ENCODE data around the gene CASQ1. TPM values are rescaled to one million over a fixed set of nuclear protein-coding genes. Genes with fewer than 3 reads are reported as not detected.
A peak's percentile ranks its signal among the peaks of the same experiment; 100 is the strongest.

The CASQ1 gene
- total and polyA plus RNA-seq, 9 of the 15 experiments (the other 6 are each of a cell fraction or from before 2014, with no cell fraction given): not detected

DNA sequence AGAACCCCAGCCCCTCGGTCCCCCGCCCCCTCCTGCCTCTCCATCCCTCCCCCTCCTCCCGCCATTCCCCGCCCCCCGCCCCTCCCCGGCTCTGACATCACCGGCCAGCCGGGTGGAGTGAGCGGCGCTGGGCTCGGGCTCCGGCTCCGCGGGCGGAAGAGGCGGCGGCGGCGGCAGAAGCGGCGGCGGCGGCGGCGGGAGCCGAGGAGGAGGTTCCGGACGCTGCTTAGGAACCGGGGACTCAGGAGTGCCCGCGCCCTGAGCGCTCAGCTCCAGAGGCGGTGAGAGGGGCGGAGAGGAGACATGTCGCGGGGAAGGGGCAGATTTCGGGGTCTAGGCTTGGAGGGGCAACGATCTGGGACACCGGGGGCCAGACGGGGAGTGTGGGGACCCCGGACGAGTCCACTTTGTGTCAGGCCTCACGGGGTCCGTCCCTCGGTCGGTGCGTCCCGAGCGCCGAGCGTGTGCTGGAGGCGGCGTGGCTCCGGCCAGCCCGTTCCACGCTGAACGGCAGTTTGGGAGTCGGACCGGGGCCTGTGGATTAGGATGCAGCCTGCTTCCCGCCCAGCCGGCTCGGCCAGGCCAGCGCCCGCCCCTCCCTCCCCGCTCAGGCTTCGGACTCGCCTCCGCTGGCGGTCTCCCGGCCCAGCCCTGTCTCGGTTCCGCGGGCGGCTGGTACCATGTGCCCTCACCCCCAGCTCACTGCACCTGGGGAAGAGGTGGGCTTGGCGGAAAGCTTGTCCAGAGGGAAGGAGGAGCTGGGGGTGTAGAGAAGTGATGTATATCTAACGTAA lies 15.1 kb downstream of the CASQ1 start, which contains the start of gene PEA15 (continued):
- no peak for TF ChIP-seq TCF7 (IDR thresholded peaks at IDR 0.05; ENCODE audit: borderline replicate concordance)
- no peak for TF ChIP-seq ZNF133 (CRISPR knock-in tag; IDR thresholded peaks at IDR 0.05)
- TF ChIP-seq KLF6 (CRISPR knock-in tag; IDR thresholded peaks at IDR 0.05; ENCODE audit: borderline replicate concordance): no peak
- no peak; the same call in 1 of the 2 replicates for TF ChIP-seq FOSL1 (tag; conservative IDR thresholded peaks at IDR 0.05)
- no peak for TF ChIP-seq BDP1 (IDR thresholded peaks at IDR 0.05; ENCODE audit: insufficient read depth, insufficient read length)
- TF ChIP-seq ZNF12 (CRISPR knock-in tag; IDR thresholded peaks at IDR 0.05): no peak; the same call in 1 of the 2 replicates
- TF ChIP-seq ZSCAN32 (CRISPR knock-in tag; IDR thresholded peaks at IDR 0.05): no peak
- TF ChIP-seq, protein P1, sequence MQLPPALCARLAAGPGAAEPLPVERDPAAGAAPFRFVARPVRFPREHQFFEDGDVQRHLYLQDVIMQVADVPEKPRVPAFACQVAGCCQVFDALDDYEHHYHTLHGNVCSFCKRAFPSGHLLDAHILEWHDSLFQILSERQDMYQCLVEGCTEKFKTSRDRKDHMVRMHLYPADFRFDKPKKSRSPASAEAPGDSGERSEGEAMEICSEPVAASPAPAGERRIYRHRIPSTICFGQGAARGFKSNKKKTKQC (CRISPR knock-in tag; IDR thresholded peaks at IDR 0.05): no peak
- TF ChIP-seq SAFB (IDR thresholded peaks at IDR 0.05; ENCODE audit: borderline replicate concordance, low read depth, low read length): no peak
- no peak for TF ChIP-seq PYGO2 (tag; IDR thresholded peaks at IDR 0.05)
- peak; percentile 67 for TF ChIP-seq GABPB1 (CRISPR knock-in tag; IDR thresholded peaks at IDR 0.05)
- TF ChIP-seq SREBF2 (CRISPR knock-in tag; IDR thresholded peaks at IDR 0.05): no peak
- no peak; the same call in 1 of the 2 replicates for TF ChIP-seq SIN3B (IDR thresholded peaks at IDR 0.05; ENCODE audit: low read depth)
- TF ChIP-seq ZNF121 (CRISPR knock-in tag; conservative IDR thresholded peaks at IDR 0.05): no peak
- TF ChIP-seq, protein P2, sequence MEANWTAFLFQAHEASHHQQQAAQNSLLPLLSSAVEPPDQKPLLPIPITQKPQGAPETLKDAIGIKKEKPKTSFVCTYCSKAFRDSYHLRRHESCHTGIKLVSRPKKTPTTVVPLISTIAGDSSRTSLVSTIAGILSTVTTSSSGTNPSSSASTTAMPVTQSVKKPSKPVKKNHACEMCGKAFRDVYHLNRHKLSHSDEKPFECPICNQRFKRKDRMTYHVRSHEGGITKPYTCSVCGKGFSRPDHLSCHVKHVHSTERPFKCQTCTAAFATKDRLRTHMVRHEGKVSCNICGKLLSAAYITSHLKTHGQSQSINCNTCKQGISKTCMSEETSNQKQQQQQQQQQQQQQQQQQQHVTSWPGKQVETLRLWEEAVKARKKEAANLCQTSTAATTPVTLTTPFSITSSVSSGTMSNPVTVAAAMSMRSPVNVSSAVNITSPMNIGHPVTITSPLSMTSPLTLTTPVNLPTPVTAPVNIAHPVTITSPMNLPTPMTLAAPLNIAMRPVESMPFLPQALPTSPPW (CRISPR knock-in tag; IDR thresholded peaks at IDR 0.05): peak; percentile 93
- TF ChIP-seq FOXP1 (CRISPR knock-in tag; IDR thresholded peaks at IDR 0.05): peak; percentile 48; the same call in 1 of the 2 replicates
- TF ChIP-seq, protein P3, sequence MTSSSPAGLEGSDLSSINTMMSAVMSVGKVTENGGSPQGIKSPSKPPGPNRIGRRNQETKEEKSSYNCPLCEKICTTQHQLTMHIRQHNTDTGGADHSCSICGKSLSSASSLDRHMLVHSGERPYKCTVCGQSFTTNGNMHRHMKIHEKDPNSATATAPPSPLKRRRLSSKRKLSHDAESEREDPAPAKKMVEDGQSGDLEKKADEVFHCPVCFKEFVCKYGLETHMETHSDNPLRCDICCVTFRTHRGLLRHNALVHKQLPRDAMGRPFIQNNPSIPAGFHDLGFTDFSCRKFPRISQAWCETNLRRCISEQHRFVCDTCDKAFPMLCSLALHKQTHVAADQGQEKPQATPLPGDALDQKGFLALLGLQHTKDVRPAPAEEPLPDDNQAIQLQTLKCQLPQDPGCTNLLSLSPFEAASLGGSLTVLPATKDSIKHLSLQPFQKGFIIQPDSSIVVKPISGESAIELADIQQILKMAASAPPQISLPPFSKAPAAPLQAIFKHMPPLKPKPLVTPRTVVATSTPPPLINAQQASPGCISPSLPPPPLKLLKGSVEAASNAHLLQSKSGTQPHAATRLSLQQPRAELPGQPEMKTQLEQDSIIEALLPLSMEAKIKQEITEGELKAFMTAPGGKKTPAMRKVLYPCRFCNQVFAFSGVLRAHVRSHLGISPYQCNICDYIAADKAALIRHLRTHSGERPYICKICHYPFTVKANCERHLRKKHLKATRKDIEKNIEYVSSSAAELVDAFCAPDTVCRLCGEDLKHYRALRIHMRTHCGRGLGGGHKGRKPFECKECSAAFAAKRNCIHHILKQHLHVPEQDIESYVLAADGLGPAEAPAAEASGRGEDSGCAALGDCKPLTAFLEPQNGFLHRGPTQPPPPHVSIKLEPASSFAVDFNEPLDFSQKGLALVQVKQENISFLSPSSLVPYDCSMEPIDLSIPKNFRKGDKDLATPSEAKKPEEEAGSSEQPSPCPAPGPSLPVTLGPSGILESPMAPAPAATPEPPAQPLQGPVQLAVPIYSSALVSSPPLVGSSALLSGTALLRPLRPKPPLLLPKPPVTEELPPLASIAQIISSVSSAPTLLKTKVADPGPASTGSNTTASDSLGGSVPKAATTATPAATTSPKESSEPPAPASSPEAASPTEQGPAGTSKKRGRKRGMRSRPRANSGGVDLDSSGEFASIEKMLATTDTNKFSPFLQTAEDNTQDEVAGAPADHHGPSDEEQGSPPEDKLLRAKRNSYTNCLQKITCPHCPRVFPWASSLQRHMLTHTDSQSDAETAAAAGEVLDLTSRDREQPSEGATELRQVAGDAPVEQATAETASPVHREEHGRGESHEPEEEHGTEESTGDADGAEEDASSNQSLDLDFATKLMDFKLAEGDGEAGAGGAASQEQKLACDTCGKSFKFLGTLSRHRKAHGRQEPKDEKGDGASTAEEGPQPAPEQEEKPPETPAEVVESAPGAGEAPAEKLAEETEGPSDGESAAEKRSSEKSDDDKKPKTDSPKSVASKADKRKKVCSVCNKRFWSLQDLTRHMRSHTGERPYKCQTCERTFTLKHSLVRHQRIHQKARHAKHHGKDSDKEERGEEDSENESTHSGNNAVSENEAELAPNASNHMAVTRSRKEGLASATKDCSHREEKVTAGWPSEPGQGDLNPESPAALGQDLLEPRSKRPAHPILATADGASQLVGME (CRISPR knock-in tag; IDR thresholded peaks at IDR 0.05): no peak
- peak; percentile 46; the same call in 1 of the 2 replicates for TF ChIP-seq PHB (CRISPR knock-in tag; IDR thresholded peaks at IDR 0.05)
- no peak for TF ChIP-seq ZNF384 (IDR thresholded peaks at IDR 0.05; ENCODE audit: low read depth, low read length)
- TF ChIP-seq, protein P4, sequence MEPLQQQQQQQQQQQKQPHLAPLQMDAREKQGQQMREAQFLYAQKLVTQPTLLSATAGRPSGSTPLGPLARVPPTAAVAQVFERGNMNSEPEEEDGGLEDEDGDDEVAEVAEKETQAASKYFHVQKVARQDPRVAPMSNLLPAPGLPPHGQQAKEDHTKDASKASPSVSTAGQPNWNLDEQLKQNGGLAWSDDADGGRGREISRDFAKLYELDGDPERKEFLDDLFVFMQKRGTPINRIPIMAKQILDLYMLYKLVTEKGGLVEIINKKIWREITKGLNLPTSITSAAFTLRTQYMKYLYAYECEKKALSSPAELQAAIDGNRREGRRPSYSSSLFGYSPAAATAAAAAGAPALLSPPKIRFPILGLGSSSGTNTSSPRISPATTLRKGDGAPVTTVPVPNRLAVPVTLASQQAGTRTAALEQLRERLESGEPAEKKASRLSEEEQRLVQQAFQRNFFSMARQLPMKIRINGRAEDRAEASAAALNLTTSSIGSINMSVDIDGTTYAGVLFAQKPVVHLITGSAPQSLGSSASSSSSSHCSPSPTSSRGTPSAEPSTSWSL (CRISPR knock-in tag; IDR thresholded peaks at IDR 0.05; ENCODE audit: borderline replicate concordance): no peak

Measured in K562 (cell line).